Activated gamma-delta T cell treated with Interleukin-2 at 50 U/mL for 16 hours (primary cell): Measurements from ENCODE around the gene KLHL20.
"Not testable (repeated sequence)": the region's sequence is repeated elsewhere in the genome, so short reads cannot be mapped to it uniquely, and the experiment has no call there.

ENCODE experiments used
- DNase-seq: peaks from one replicate; pipeline ENCODE4 v3.0.0-alpha.2; 2020

Gene KLHL20

GRCh38 chr1:173714759-173715537 lies at the start of gene KLHL20:
KLHL20 (plus strand) TSS chr1:173714981; CDS start chr1:173716044, 1,063 bp downstream.
- DNase-seq = peak; percentile 83

GRCh38 chr1:173666646-173667045 lies 48.1 kb upstream of the KLHL20 start:
- no peak for DNase-seq

- DNase-seq = peak; percentile 16
These were observed 45.3 kb upstream of the KLHL20 start, which contains the start of gene ANKRD45 for GRCh38 chr1:173669491-173669941. ANKRD45 (minus strand) TSS chr1:173669851; CDS start chr1:173659418, 10,433 bp downstream.

- not testable (repeated sequence) for DNase-seq
These were observed 40.3 kb upstream of the KLHL20 start for GRCh38 chr1:173674496-173674895.

- DNase-seq = not testable (repeated sequence)
These were observed 34.6 kb upstream of the KLHL20 start for GRCh38 chr1:173680152-173680551.

GRCh38 chr1:173682184-173682583 lies 32.6 kb upstream of the KLHL20 start:
- no peak for DNase-seq

GRCh38 chr1:173683838-173684237 lies 30.9 kb upstream of the KLHL20 start:
- not testable (repeated sequence) for DNase-seq

GRCh38 chr1:173685121-173685520 lies 29.7 kb upstream of the KLHL20 start:
- DNase-seq = not testable (repeated sequence)

- DNase-seq = no peak
These were observed 26.5 kb upstream of the KLHL20 start for GRCh38 chr1:173688300-173688699.

- DNase-seq = no peak
These were observed 21.5 kb upstream of the KLHL20 start for GRCh38 chr1:173693238-173693637.

- not testable (repeated sequence) for DNase-seq
These were observed 13.5 kb upstream of the KLHL20 start for GRCh38 chr1:173701299-173701698.

- DNase-seq = no peak
These were observed 12.0 kb upstream of the KLHL20 start for GRCh38 chr1:173702736-173703135.

- DNase-seq = no peak
These were observed 9.7 kb upstream of the KLHL20 start for GRCh38 chr1:173705117-173705516.

- DNase-seq = no peak
These were observed 6.0 kb upstream of the KLHL20 start for GRCh38 chr1:173708787-173709186.

- no peak for DNase-seq
These were observed 381 bp upstream of the KLHL20 start for GRCh38 chr1:173714441-173714758.

GRCh38 chr1:173715538-173715844 lies 710 bp downstream of the KLHL20 start:
- DNase-seq = no peak

- DNase-seq = no peak
These were observed 2.5 kb downstream of the KLHL20 start for GRCh38 chr1:173717238-173717637.

- not testable (repeated sequence) for DNase-seq
These were observed 16.6 kb downstream of the KLHL20 start for GRCh38 chr1:173731331-173731730.

- DNase-seq = no peak
These were observed 19.1 kb downstream of the KLHL20 start for GRCh38 chr1:173733912-173734311.

GRCh38 chr1:173736104-173736503 lies 21.3 kb downstream of the KLHL20 start:
- DNase-seq = not testable (repeated sequence)

GRCh38 chr1:173742203-173742886 lies 27.6 kb downstream of the KLHL20 start:
- DNase-seq = no peak

- no peak for DNase-seq
These were observed 29.9 kb downstream of the KLHL20 start for GRCh38 chr1:173744651-173745050.

- no peak for DNase-seq
These were observed 34.4 kb downstream of the KLHL20 start for GRCh38 chr1:173749137-173749536.

- DNase-seq = no peak
These were observed 39.0 kb downstream of the KLHL20 start for GRCh38 chr1:173753830-173754229.
